GM12892 (cell line): ENCODE data around the gene GSTA5.

Experiments used
- POLR2A ChIP-seq: IDR thresholded peaks from 2 replicates; pipeline ENCODE4 v1.6.1; 2011; ENCODE audit warnings: low read depth, low read length, control low read depth
- POLR2AphosphoS5 ChIP-seq: IDR thresholded peaks from 2 replicates; pipeline ENCODE4 v1.6.1; 2011; ENCODE audit warnings: low read depth, low read length, control low read depth
- TAF1 ChIP-seq: IDR thresholded peaks from 2 replicates; pipeline ENCODE4 v1.6.1; 2011; ENCODE audit warnings: low read depth, mild to moderate bottlenecking, control low read depth, low read length, borderline replicate concordance

- TF ChIP-seq POLR2AphosphoS5 (no peak), POLR2A (no peak), TAF1 (no peak)
Measured at GRCh38 chr6:52887910-52888524, 47.4 kb upstream of the GSTA5 start.
